GM12878 (cell line): ENCODE measurements around the gene NELFE. TPM values are rescaled to one million over a fixed set of nuclear protein-coding genes. Genes with fewer than 3 reads are reported as not detected.

Source experiments
- ATF3 ChIP-seq: IDR thresholded peaks from 2 replicates; pipeline ENCODE4 v1.6.1; 2011; ENCODE audit warnings: low read depth, mild to moderate bottlenecking, low read length, moderate library complexity, borderline replicate concordance; ENCODE audit errors: extremely low read depth
- BRCA1 ChIP-seq: IDR thresholded peaks from 2 replicates; pipeline ENCODE4 v1.6.1; 2011; ENCODE audit warnings: low read depth, low read length, improper control_type of control experiment
- ESRRA ChIP-seq: IDR thresholded peaks from 2 replicates; pipeline ENCODE4 v1.6.1; 2012; ENCODE audit warnings: mild to moderate bottlenecking, low read length, improper control_type of control experiment
- ETV6 ChIP-seq, 2 experiments: fragments of 450-650 bp in 1 of 2; IDR thresholded peaks in 1 of 2; conservative IDR thresholded peaks in 1 of 2; 2 replicates each; pipeline ENCODE4 v1.6.1; 2014; ENCODE audit warnings: antibody characterized with exemption in 1 of 2, borderline replicate concordance in 1 of 2, low read depth in 1 of 2, mild to moderate bottlenecking in 1 of 2, moderate library complexity in 1 of 2
- IKZF2 ChIP-seq, 2 experiments: fragments of 450-650 bp; IDR thresholded peaks; 2 replicates each; pipeline ENCODE4 v1.6.1; 2017; ENCODE audit warnings: mild to moderate bottlenecking in 2 of 2, moderate library complexity in 2 of 2
- IRF4 ChIP-seq: IDR thresholded peaks from 2 replicates; pipeline ENCODE4 v1.6.1; 2011; ENCODE audit warnings: low read depth, low read length
- NFXL1 ChIP-seq: fragments of 450-650 bp; IDR thresholded peaks from 2 replicates; pipeline ENCODE4 v1.6.1; 2017; ENCODE audit warnings: antibody characterized with exemption, mild to moderate bottlenecking, borderline replicate concordance
- NR2C1 ChIP-seq: fragments of 450-650 bp; IDR thresholded peaks from 2 replicates; pipeline ENCODE4 v1.6.1; 2017; ENCODE audit warnings: antibody characterized with exemption, mild to moderate bottlenecking, moderate library complexity
- PAX8 ChIP-seq: fragments of 450-650 bp; IDR thresholded peaks from 2 replicates; pipeline ENCODE4 v1.6.1; 2017; ENCODE audit warnings: mild to moderate bottlenecking, moderate library complexity
- RCOR1 ChIP-seq: conservative IDR thresholded peaks from 2 replicates; pipeline ENCODE4 v1.6.1; 2012; ENCODE audit warnings: low read depth, low read length, improper control_type of control experiment
- RELA ChIP-seq: fragments of 450-650 bp; IDR thresholded peaks from 2 replicates; pipeline ENCODE4 v1.8.0; 2014; ENCODE audit warnings: borderline replicate concordance; ENCODE audit not compliant: partially characterized antibody
- TCF3 ChIP-seq: IDR thresholded peaks from 2 replicates; pipeline ENCODE4 v1.6.1; 2012; ENCODE audit warnings: low read depth, mild to moderate bottlenecking, low read length, borderline replicate concordance; ENCODE audit not compliant: insufficient read depth
- ZNF24 ChIP-seq: fragments of 450-650 bp; IDR thresholded peaks from 2 replicates; pipeline ENCODE4 v1.6.1; 2017; ENCODE audit warnings: antibody characterized with exemption, mild to moderate bottlenecking
- polyA plus RNA-seq, 11 experiments: library from polyadenylated mRNA; depleted of rRNA in 4 of 11; unstranded in 6 of 11; stranded (reverse) in 5 of 11; fragments of >200 nt; fragmentation: Nextera tagmentation in 4 of 11; fragmentation: Illumina TruSeq in 1 of 11; extraction: Ambion mirVana in 4 of 11; extraction: Trizol in 1 of 11; gene quantifications; 1 replicate in 1 of 11; 2 replicates in 10 of 11; pipeline versions ENCODE4 v1.2.1 to v1.2.3, GENCODE V29; 2011 to 2016; ENCODE audit warnings: inconsistent platforms in 2 of 11, missing spikeins in 2 of 11, low read depth in 1 of 11
- total RNA-seq, 4 experiments: library from RNA; depleted of rRNA in 3 of 4; stranded (reverse); fragments of >200 nt in 3 of 4; fragmentation: Illumina TruSeq in 1 of 4; extraction: Trizol in 1 of 4; gene quantifications; 2 replicates each; pipeline versions ENCODE4 v1.2.1 to v1.2.3, GENCODE V29; 2013 to 2021
- TF ChIP-seq, protein P1 (sequence below): fragments of 150-350 bp; IDR thresholded peaks from 2 replicates; pipeline ENCODE4 v1.6.1; 2014; ENCODE audit warnings: mild to moderate bottlenecking, low read depth, low read length
- TF ChIP-seq, protein P2 (sequence below): fragments of 450-650 bp; IDR thresholded peaks from 2 replicates; pipeline ENCODE4 v1.6.1; 2017; ENCODE audit warnings: mild to moderate bottlenecking
- TF ChIP-seq, protein P3 (sequence below): IDR thresholded peaks from 2 replicates; pipeline ENCODE4 v1.6.1; 2012; ENCODE audit warnings: low read depth, low read length, improper control_type of control experiment
- TF ChIP-seq, protein P4 (sequence below): IDR thresholded peaks from 2 replicates; pipeline ENCODE4 v1.6.1; 2012; ENCODE audit warnings: improper control_type of control experiment, low read depth, low read length; ENCODE audit not compliant: insufficient replicate concordance

Gene NELFE
- total and polyA plus RNA-seq, 10 of the 15 experiments (the other 5 are each of a cell fraction or from before 2014, with no cell fraction given), result 8.5 to 105 (median 59.7) TPM

- TF ChIP-seq, protein P1, sequence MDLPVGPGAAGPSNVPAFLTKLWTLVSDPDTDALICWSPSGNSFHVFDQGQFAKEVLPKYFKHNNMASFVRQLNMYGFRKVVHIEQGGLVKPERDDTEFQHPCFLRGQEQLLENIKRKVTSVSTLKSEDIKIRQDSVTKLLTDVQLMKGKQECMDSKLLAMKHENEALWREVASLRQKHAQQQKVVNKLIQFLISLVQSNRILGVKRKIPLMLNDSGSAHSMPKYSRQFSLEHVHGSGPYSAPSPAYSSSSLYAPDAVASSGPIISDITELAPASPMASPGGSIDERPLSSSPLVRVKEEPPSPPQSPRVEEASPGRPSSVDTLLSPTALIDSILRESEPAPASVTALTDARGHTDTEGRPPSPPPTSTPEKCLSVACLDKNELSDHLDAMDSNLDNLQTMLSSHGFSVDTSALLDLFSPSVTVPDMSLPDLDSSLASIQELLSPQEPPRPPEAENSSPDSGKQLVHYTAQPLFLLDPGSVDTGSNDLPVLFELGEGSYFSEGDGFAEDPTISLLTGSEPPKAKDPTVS, result no peak
- TF ChIP-seq, protein P2, sequence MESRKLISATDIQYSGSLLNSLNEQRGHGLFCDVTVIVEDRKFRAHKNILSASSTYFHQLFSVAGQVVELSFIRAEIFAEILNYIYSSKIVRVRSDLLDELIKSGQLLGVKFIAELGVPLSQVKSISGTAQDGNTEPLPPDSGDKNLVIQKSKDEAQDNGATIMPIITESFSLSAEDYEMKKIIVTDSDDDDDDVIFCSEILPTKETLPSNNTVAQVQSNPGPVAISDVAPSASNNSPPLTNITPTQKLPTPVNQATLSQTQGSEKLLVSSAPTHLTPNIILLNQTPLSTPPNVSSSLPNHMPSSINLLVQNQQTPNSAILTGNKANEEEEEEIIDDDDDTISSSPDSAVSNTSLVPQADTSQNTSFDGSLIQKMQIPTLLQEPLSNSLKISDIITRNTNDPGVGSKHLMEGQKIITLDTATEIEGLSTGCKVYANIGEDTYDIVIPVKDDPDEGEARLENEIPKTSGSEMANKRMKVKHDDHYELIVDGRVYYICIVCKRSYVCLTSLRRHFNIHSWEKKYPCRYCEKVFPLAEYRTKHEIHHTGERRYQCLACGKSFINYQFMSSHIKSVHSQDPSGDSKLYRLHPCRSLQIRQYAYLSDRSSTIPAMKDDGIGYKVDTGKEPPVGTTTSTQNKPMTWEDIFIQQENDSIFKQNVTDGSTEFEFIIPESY, result 0 out of 2 replicates have a peak, but pooled peaks have one; percentile 9
- no peak for TF ChIP-seq RELA
- peak; percentile 58 for TF ChIP-seq BRCA1
- TF ChIP-seq, protein P3, sequence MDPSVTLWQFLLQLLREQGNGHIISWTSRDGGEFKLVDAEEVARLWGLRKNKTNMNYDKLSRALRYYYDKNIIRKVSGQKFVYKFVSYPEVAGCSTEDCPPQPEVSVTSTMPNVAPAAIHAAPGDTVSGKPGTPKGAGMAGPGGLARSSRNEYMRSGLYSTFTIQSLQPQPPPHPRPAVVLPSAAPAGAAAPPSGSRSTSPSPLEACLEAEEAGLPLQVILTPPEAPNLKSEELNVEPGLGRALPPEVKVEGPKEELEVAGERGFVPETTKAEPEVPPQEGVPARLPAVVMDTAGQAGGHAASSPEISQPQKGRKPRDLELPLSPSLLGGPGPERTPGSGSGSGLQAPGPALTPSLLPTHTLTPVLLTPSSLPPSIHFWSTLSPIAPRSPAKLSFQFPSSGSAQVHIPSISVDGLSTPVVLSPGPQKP, result no peak
- TF ChIP-seq, protein P4, sequence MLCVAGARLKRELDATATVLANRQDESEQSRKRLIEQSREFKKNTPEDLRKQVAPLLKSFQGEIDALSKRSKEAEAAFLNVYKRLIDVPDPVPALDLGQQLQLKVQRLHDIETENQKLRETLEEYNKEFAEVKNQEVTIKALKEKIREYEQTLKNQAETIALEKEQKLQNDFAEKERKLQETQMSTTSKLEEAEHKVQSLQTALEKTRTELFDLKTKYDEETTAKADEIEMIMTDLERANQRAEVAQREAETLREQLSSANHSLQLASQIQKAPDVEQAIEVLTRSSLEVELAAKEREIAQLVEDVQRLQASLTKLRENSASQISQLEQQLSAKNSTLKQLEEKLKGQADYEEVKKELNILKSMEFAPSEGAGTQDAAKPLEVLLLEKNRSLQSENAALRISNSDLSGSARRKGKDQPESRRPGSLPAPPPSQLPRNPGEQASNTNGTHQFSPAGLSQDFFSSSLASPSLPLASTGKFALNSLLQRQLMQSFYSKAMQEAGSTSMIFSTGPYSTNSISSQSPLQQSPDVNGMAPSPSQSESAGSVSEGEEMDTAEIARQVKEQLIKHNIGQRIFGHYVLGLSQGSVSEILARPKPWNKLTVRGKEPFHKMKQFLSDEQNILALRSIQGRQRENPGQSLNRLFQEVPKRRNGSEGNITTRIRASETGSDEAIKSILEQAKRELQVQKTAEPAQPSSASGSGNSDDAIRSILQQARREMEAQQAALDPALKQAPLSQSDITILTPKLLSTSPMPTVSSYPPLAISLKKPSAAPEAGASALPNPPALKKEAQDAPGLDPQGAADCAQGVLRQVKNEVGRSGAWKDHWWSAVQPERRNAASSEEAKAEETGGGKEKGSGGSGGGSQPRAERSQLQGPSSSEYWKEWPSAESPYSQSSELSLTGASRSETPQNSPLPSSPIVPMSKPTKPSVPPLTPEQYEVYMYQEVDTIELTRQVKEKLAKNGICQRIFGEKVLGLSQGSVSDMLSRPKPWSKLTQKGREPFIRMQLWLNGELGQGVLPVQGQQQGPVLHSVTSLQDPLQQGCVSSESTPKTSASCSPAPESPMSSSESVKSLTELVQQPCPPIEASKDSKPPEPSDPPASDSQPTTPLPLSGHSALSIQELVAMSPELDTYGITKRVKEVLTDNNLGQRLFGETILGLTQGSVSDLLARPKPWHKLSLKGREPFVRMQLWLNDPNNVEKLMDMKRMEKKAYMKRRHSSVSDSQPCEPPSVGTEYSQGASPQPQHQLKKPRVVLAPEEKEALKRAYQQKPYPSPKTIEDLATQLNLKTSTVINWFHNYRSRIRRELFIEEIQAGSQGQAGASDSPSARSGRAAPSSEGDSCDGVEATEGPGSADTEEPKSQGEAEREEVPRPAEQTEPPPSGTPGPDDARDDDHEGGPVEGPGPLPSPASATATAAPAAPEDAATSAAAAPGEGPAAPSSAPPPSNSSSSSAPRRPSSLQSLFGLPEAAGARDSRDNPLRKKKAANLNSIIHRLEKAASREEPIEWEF, result peak; percentile 52
- peak; percentile 80; the same call in 1 of the 2 replicates for TF ChIP-seq IRF4
- TF ChIP-seq RCOR1, result no peak
- no peak for TF ChIP-seq NR2C1
- 0 out of 2 replicates have a peak, but pooled peaks have one; percentile 39 for TF ChIP-seq ATF3
- no peak for TF ChIP-seq NFXL1
- no peak for TF ChIP-seq ZNF24
- TF ChIP-seq TCF3, result no peak
- no peak for TF ChIP-seq IKZF2 (IDR thresholded peaks at IDR 0.05)
- TF ChIP-seq ESRRA, result peak; percentile 82; the same call in 1 of the 2 replicates
- no peak for TF ChIP-seq ETV6 (conservative IDR thresholded peaks at IDR 0.05 in 1 of 2, IDR thresholded peaks at IDR 0.05 in 1 of 2; ENCODE audit: borderline replicate concordance in 1 of 2, low read depth in 1 of 2)
- TF ChIP-seq PAX8, result no peak
These were observed 12.7 kb upstream of the NELFE start (continued) for GRCh38 chr6:31971279-31971992.
